Measurements from ENCODE around the gene DAPK2. TPM values are rescaled to one million over a fixed set of nuclear protein-coding genes. Genes with fewer than 3 reads are reported as not detected.
A peak's percentile ranks its signal among the peaks of the same experiment; 100 is the strongest.

Gene DAPK2
- total and polyA plus RNA-seq, 12 donors: 20.8 to 62.6 (median 38.5) TPM

DNA sequence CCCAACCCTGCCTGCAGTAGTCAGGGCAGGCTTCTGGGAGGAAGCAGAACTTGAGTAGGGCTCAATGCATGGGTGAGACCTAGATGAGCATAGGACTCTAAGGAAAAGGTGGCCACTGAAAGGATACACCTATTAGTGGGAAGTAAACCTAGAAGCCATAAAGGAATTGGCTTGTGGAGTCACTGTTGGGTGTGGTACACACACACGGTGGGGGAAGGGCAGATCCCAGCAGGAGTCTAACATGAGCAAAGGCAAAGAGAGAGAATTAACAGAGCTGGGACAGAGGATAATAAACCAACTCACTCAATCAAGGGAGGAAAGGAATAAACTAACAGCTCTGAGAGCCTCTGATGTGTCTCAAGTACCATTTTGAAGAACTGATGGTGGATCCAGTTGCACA lies 23.1 kb downstream of the DAPK2 start:
- Histone ChIP-seq H3K4me1 (peaks cover 0 to 95% (median 53%) of the 10 kb centered on the region in 9 donors), H3K36me3 (peaks cover 0 to 4% (median 0%) of the 10 kb centered on the region in 9 donors), H3K9me3 (no peaks in the 10 kb centered on the region), H3K4me3 (no peak overlapping the region), H3K27me3 (no peaks in the 10 kb centered on the region), H3K27ac (peak overlapping the region in 1 of 10 donors; percentile 25)
- TF ChIP-seq, protein P1, sequence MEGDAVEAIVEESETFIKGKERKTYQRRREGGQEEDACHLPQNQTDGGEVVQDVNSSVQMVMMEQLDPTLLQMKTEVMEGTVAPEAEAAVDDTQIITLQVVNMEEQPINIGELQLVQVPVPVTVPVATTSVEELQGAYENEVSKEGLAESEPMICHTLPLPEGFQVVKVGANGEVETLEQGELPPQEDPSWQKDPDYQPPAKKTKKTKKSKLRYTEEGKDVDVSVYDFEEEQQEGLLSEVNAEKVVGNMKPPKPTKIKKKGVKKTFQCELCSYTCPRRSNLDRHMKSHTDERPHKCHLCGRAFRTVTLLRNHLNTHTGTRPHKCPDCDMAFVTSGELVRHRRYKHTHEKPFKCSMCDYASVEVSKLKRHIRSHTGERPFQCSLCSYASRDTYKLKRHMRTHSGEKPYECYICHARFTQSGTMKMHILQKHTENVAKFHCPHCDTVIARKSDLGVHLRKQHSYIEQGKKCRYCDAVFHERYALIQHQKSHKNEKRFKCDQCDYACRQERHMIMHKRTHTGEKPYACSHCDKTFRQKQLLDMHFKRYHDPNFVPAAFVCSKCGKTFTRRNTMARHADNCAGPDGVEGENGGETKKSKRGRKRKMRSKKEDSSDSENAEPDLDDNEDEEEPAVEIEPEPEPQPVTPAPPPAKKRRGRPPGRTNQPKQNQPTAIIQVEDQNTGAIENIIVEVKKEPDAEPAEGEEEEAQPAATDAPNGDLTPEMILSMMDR (IDR thresholded peaks at IDR 0.05): no peak
- DNase-seq (no peak), ATAC-seq (no peak)
- WGBS, 2 donors: 58 to 96% methylated on average over 1 of the region's 1 CpG
- intact Hi-C loops (cut with DNase I): loop anchor here in 2 of 10 donors (5.0 kb wide), 2 partner anchors 41 to 51 kb away; no protein-coding TSS in a partner anchor

DNA sequence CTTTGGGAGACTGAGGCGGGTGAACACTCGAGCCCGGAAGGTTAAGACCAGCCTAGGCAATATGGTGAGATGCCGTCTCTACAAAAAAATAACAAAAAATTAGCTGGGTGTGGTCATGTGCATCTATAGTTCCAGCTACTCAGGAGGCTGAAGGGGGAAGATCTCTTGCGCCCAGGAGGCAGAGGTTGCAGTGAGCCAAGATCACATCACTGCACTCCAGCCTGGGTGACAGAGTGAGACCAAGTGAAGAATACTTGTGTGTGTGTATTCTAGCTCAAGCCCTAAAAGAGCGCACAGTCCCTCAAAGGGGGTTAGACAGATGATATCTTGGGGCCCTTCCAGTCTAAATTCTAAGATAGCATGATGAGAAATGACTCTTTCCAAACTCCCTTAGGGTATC lies 23.7 kb downstream of the DAPK2 start:
- 97 to 98% methylated on average over 6 of the region's 6 CpGs for WGBS, 2 donors
- DNase-seq (no peak), ATAC-seq (no peak)
- no peak overlapping the region for H3K4me3 ChIP-seq
- H3K4me1 ChIP-seq: peaks cover 0 to 95% (median 55%) of the 10 kb centered on the region in 9 donors
- no peaks in the 10 kb centered on the region for H3K9me3 ChIP-seq
- TF ChIP-seq, protein P1 (IDR thresholded peaks at IDR 0.05): no peak
- H3K27me3 ChIP-seq: no peaks in the 10 kb centered on the region
- intact Hi-C loops (cut with DNase I): loop anchor here in 2 of 10 donors (5.0 kb wide), 2 partner anchors 40 to 50 kb away; no protein-coding TSS in a partner anchor
- peaks cover 0 to 4% (median 0%) of the 10 kb centered on the region in 9 donors for H3K36me3 ChIP-seq
- H3K27ac ChIP-seq: peak overlapping the region in 3 of 10 donors; percentile 73 to 78 (median 76)

DNA sequence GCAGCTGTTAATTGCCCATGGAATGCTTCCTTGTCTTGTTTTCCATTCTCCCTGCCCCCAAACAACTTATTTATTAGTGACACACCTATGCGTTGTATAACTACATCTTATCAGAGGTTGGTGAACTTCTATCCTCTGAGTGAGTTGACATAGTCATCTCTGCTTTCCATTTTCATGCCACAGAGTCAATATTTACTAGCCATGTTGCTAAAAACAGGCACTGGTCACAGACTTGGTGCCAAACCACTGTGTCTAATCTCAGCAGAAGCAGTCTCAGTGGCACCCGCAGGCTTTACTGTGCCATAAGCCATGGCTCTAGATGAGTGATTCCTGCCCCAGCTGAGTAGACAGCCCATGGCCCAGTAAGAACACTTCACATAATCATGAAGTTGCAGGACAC lies 26.5 kb downstream of the DAPK2 start:
- intact Hi-C loops (cut with DNase I): loop anchor here in 2 of 10 donors (5.0 kb wide), 2 partner anchors 37 to 47 kb away; no protein-coding TSS in a partner anchor
- H3K27ac ChIP-seq: peak overlapping the region; percentile 3 to 78 (median 74)
- ATAC-seq: peak; percentile 62 to 89 (median 84)

DNA sequence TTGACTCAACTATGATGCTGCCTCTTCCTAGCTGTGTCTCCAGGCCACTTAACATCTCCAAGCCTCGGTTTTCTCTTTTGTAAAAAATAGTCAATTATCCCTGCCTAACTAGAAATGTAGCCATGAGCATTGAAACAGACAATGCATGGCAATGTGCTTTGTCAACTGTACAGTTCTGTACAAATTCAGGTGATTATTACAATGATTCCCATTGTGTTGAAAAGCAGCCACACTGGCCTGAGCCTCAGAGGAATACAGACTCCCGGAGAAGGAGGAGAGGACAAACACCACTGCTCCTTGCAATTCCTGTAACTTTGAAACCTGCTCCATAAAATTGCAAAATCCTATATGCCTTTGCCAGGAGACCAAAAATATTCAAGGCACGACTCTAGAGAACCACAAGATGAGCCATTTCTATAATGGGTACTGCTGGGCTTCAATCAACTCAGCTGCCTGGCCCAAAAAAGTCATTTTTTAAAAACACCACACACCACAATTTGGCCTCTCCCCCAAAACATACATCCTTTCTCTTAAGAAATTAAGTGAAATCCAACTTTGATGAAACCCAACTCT lies 28.6 kb downstream of the DAPK2 start:
- peak overlapping the region in 6 of 10 donors; percentile 12 to 78 (median 74) for H3K27ac ChIP-seq
- TF ChIP-seq, protein P1 (IDR thresholded peaks at IDR 0.05): no peak
- H3K4me1 ChIP-seq: peaks cover 0 to 91% (median 61%) of the 10 kb centered on the region in 9 donors
- WGBS, 2 donors: 76 to 77% methylated on average over 3 of the region's 3 CpGs
- DNase-seq: no peak
- intact Hi-C loops (cut with DNase I): no loop called here
- no peak overlapping the region for H3K4me3 ChIP-seq
- H3K36me3 ChIP-seq: peaks cover 0 to 4% (median 0%) of the 10 kb centered on the region in 9 donors
- H3K27me3 ChIP-seq: no peaks in the 10 kb centered on the region
- H3K9me3 ChIP-seq: no peaks in the 10 kb centered on the region
- ATAC-seq: no peak

More for the DNA sequence above, 26.5 kb downstream of the DAPK2 start:
- TF ChIP-seq, protein P1 (IDR thresholded peaks at IDR 0.05): no peak
- H3K4me1 ChIP-seq: peaks cover 0 to 89% (median 51%) of the 10 kb centered on the region in 9 donors
- no peaks in the 10 kb centered on the region for H3K27me3 ChIP-seq
- WGBS, 2 donors: 38 to 72% methylated on average over 2 of the region's 2 CpGs
- H3K36me3 ChIP-seq: peaks cover 0 to 4% (median 0%) of the 10 kb centered on the region in 9 donors
- no peak overlapping the region for H3K4me3 ChIP-seq
- H3K9me3 ChIP-seq: no peaks in the 10 kb centered on the region
- DNase-seq: peak; percentile 29 to 57
